GM18907 (cell line): ENCODE measurements around the gene CEP20.

Source experiments
- ATAC-seq: cut with Tn5 transposase; IDR thresholded peaks from one replicate; pipeline ENCODE4 v1.9.1; 2021; ENCODE audit warnings: mild to moderate bottlenecking, moderate library complexity; ENCODE audit not compliant: unreplicated experiment

The CEP20 gene

DNA sequence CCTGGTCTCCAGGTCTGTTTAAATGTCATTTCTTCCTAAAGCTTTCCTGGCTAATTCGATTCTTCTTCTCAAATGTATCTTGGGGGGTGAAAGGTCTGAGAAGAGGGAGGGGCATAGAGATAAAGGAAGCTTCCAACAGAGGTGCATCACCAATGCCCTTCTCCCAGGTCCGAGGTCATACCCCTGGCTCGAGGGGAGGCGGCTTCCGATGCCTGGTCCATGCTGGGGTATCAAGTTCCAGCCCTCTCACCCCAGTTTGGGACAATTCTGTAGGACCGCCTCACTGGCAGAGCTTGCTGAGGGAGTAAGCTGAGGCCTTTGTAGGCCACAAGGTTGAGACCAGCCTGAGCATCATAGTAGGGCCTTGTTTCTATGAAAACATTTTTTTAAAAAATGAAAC, 10.3 kb upstream of the CEP20 start:
- no peak for ATAC-seq

DNA sequence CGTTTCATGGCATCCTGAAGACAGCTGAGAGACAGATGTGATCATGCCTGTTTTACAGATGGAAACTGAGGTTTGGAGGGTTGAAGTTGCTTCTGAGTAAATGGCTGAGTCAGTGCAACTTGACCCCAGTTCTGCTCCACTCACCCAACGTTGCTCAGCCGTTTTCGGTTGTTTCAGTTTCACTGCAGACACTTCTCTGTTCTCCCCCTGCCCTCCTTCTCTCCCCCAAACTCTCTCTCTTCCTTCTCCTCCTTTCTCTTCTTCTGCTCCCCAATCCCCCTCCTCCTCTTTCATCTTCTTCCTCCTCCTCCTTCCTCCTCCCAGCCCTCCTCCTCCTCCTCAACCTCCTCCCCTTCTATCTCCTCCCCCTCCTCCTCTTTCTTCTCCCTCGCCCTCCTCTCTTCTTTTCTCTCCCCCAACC, 9.4 kb upstream of the CEP20 start:
- ATAC-seq = peak; percentile 55

DNA sequence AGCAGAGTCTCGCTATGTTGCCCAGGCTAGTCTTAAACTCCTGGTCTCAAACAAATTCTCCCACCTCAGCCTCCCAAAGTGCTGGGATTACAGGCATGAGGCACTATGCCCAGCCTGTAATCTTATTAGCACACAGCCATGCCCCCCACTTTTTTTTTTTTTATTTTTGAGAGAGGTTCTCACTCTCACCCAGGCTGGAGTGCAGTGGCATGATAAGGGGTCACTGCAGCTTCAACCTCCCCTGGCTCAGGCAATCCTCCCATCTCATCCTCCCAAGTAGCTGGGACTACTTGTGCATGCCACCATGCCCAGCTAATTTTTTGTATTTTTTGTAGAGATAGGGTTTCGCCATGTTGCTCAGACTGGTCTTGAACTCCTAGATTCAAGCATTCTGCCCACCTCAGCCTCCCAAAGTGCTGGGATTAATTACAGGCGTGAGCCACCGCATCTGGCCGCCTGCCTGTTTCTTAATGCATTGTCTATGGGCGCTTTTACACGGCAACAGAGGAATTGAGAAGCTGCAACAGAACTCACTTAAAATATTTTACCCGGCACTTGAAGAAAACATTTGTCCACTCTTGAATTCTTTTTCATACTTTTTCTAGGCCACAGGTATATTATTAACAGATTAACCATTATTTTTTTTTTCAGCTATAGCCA, 8.8 kb upstream of the CEP20 start:
- ATAC-seq = no peak

DNA sequence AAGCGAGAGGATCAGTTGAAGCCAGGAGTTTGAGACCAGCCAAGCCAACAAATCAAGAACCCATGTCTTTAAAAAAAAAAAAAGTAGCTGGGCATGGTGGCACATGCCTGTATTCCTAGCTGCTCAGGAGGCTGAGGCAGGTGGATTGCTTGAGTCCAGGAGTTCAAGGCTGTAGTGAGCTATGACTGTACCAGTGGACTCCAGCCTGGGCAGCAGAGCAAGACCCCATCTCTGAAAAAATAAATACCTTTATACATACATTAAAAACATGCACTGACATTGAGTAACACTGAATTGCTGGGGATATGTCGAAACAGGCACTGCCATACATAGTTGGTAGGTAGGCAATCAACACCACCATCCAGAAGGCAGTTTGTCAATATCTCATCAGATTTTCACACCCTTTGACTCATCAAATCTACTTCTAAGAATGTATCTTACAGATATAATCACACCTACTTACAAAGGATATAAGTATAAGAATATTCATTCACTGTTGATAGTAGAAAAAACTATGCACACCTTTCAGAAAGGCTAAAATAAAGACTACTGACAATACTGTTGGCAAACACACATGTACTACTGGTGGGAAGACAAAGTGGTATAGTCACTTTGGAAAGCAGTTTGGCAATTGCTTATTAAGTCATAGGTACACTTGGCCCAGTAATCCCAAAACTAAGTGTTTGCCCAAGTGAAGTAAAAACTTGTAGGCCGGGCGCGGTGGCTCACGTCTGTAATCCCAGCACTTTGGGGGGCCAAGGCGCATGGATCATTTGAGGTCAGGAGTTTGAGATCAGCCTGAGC, 6.4 kb upstream of the CEP20 start:
- ATAC-seq = no peak

DNA sequence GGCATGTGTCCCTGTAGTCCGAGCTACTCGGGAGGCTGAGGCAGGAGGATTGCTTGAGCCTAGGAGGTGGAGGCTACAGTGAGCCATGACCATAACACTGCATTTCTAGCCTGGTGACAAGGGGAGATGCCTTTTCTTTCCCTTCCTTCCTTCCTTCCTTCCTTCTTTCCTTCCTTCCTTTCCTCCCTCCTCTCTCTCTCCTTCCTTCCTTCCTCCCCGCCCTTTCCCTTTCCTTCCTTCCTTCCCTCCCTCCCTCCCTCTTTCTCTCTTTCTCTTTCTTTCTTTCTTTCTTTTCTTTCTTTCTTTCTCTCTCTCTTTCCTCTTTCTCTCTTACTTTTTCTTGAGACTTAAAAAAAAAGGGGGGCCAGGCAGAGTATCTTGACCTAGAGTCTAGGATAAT, 3.1 kb upstream of the CEP20 start:
- ATAC-seq = no peak

DNA sequence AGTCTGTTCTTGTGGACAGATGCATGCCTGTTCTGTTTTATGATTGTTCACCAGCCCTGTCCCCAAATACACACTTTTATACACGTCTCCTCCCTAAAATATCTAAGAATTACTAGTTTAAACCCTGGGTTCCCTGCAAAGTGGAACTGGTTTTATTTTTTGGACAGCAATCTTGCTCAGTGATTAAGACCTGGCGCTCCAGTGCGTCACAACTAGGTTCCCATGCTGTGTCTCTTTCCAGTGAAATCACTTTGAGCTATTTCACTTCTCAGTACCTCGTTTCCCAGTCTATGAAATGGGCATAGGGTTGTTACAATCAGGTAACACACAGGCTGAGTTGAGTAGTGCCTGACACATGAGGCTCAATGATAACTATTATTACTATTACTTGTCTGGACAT, 1.1 kb downstream of the CEP20 start:
- ATAC-seq = no peak

DNA sequence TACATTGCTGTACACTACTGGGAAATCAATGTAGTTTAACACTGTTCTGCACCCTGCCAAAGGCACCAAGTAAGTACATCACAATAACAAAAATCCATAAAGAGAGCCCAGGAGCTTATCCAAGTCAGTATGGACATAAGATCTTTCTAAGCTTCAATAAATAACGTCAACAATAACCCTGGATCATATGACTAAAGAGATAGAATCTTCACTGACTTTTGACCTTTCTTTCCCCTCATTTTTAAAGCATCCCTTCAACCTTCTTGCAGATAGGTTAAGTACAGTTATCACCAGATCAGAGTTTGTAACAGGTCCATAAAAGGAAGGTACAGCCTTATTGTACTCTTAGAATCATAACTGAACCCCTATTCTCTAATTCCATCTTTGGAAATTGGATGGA, 2.3 kb downstream of the CEP20 start:
- ATAC-seq = no peak

DNA sequence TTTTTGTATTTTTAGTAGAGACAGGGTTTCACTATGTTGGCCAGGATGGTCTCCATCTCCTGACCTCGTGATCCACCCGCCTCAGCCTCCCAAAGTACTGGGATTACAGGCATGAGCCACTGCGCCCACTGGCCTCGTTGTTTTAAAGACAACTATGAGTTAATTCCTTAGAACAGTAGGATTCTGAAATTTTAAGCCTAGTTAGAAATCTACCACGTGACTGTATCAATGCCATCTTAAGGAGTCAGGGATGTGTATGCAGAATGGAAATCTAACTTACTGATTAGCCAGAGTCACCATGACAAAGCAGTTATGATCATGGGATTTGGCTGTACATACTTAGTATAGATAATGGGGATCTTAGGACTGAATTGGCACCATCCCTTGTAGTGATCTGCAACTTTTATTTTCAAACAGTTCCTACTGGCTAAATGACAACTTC, 2.8 kb downstream of the CEP20 start:
- ATAC-seq = no peak

DNA sequence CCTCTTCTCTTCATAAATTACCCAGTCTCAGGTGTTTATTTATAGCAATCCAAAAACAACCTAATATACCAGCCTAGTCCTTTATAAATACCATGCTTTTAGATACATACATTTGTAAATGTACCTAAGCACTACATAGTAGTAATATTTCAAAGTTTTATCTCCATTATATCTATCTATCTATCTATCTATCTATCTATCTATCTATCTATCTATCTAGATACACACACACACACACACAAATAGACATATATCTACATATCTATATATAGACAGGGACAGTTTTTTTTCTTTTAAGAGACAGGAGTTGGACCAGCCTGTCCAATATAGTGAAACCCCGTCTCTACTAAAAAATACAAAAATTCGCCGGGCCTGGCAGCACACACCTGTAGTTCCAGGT, 5.8 kb downstream of the CEP20 start:
- ATAC-seq = no peak

DNA sequence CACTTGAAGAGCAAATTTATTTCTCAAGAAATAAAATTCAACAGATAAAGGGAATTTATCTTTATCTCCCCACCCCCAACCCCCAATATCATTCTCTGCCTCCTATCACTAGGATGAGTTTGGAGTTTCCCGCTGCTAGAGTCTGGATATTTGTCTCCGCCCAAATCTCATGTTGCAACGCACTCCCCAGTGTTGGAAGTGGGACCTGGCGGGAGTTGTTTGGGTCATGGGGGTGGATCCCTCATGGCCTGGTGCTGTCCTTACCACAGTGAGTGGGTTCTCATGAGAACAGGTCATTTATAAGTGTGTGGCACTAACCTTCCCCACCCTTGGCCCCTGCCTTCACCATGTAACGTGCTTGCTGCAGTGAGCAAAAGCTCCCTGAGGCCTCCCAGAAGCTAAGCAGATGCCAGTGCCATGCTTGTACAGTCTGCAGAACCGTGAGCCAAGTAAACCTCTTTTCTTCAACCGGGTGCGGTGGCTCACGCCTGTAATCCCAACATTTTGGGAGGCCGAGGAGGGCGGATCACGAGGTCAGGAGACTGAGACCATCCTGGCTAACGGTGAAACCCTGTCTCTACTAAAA, 6.5 kb downstream of the CEP20 start:
- no peak for ATAC-seq

DNA sequence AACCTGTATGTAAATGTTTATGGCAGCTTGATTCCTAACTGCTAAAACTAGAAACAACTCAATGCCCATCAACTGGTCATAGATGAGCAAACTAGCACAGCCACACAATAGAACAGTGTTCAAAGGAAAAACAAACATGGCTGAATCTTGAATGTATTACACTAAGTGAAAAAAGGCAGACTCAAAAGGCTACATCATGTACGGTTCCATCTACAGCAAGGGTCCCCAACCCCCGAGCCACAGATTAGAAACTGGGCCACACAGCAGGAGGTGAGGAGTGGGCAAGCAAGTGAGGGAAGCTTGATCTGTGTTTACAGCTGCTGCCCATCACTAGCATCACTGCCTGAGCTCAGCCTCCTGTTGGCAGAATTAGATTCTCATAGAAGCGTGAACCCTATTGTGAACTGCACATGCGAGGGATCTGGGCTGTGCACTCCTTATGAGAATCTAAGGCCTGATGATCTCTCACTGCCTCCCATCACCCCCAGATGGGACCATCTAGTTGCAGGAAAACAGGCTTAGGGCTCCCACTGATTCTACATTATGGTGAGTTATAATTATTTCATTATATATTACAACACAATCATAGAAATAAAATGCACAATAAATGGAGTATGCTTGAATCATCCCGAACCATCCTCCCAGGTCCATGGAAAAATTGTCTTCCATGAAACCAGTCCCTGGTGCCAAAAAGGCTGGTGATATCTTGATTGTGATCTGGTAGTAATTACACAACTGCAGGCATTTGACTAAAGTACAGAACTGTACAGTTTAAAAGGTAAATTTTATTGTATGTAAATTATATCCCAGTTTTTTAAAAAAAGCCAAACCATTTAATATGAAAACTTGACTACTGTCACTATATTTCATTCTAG, 7.7 kb downstream of the CEP20 start:
- no peak for ATAC-seq

DNA sequence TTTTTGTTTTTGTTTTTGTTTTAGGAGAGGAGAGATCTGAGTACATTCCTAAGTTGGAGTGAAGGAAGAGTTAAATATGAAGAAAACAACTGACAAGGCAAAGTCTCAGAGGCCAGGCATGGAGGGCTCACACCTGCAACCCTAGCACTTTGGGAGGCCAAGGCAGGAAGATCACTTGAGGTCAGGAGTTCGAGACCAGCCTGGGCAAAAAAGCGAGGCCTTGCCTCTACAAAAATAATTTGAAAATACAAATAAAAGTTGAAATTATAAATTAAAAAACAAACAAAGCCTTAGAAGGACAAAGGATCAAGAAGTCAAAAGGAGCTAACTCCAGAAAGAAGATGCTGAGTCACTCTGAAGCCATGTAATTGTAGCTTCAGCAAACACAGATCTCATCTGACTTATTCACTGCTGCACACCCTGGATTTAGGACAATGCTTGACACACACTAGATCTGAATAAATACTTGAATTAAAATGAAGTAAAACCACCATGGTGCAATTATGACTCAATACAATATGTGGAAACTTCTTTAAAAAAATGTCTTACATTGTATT, 9.1 kb downstream of the CEP20 start:
- no peak for ATAC-seq

DNA sequence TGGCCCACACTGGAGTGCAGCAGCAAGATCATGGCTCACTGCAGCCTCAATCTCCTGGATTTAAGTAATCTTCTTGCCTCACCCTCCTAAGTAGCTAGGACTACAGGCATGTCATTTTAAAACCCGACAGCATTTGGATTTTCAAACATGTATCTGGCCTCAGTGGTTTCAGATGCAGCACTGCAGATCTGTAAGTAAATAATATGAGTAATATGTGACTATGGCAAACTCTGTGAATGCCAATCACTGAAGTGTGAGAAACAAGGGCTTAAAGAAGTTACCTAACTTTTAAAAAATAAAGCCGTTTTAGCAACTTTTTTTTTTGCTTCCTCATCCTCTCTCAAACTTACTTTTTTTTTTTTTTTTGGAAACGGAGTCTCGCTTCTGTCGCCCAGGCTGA, 11.9 kb downstream of the CEP20 start:
- ATAC-seq = no peak

DNA sequence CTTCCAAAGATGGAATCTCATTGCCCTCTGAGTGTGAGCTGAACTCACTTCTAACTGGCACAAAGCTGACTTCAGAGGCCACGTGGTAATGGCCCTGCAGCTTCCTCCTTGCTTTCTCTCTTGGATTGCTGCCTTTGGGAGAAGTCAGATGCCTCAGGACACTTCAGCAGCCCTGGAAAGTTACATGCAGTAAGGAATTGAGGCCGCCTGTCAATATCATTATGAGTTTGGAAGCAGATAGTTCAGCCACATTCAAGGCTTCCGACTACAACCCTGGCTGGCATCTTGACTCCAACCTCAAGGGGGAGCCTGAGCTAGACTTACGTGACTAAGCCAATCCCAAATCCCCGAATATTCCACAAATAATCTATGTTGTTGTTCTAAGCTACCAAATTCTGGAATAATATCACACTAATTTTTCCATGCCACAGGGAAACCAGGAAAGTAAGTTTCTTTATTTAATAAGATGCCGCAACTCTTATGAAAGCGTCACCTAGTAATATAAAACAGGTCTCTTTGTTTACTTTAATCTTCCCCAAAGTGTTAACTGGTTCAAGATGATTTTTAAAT, 13.6 kb downstream of the CEP20 start:
- no peak for ATAC-seq

DNA sequence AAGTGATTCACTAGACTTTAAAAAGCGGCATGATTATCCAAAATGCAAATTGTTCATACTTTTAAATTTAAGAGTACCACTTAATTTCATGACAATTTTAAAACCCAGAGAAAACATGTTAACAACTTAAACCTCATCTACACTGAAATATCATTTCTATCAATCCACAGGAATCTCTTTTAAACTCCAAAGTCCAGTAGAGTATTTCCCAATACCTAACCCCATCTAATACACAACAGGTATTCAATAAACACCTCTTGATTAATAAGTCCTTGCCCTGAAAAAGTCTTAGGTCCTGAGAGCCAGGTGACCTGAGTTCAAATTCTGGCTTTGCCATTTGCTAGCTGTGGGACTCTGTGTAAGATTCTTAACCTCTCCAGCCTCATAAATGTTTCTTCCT, 14.7 kb downstream of the CEP20 start:
- ATAC-seq = no peak

DNA sequence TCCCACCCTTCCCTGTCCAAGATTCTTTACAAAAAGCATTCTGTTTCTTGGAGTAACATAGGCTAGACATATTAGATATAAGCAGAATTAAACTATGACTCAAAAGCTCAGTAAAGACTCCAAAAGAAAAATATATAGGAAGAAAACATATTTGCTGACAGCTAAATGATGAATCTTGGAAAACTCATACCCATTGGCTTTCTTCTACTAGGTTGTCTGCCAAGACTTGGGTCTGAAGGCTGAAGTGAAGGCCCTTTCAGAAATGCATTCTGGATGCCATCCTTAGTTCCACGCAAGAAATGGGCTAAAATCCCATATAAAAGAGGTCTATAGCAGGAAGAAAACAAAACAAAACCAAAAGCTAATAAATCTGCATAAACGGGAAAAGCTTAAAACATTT, 15.1 kb downstream of the CEP20 start:
- ATAC-seq = no peak

DNA sequence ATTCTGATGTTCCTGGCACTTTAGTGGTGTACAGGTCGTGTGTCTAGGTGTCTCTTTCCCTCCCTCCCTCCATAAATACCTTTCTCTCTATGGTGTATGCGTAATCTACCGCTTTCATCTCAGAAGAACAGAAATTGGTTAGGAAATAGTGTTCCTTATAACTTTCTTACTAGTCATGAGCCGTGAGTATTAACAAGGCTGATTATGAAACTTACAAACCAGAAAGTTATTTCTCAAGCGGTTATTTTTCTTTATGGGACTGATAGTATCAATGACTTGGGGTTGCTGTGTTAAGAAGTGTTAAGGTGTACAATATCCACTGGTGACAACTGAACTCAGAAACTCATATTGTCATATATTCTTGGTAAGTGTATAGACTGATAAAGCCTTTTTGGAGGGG, 18.4 kb downstream of the CEP20 start:
- ATAC-seq = no peak

DNA sequence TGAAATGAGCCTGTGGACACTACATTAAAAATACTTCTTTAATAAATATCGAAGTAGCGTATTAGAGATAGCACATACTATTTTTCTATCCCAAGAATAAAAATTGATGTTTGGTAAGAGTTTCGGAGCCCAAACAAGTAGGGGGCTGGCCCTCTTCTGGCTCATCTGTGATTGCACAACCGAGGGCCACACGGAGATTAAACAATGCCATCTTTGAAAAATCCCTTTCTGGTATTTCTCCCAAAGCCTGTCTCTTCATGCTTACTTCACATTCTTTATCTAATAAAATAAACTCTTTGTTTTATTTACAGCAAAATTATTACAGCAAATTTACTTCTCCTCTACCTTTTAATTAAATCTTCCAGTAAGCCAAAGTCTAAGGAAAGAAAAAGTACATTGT, 22.0 kb downstream of the CEP20 start:
- no peak for ATAC-seq

DNA sequence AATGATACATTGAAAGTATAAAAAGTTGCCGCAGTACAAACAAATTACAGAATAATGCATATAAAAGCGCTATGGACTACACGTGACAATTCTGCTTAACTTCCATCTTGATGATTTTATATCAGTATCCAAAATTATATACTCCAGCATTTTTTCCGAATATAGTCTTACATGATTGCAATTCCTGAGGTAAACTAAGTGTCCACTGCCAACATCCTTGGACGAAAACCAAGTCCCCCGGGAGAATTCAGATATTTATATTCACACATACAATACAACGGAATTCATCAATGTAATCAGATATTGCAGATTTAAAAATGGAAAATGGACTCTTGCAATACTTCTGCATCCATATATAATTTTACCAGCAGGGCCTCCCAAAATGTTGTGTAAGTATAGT, 22.7 kb downstream of the CEP20 start:
- ATAC-seq = no peak

DNA sequence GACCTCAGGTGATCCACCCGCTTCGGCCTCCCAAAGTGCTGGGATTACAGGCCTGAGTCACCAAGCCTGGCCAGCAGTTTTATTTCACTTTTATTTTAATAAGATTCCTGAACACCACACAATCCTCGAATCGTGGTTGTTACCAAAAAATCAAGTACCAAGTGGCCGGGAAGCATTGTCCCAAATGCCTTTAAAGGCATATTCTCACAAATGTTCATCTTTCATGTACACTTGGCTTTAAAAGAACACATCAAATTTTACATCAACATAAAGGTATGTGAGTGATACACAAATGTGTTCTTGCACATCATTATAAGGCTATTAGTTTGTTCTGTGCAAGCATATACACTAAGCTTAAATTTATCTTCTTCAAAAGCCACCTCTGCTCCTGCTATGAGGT, 23.5 kb downstream of the CEP20 start:
- ATAC-seq = no peak

DNA sequence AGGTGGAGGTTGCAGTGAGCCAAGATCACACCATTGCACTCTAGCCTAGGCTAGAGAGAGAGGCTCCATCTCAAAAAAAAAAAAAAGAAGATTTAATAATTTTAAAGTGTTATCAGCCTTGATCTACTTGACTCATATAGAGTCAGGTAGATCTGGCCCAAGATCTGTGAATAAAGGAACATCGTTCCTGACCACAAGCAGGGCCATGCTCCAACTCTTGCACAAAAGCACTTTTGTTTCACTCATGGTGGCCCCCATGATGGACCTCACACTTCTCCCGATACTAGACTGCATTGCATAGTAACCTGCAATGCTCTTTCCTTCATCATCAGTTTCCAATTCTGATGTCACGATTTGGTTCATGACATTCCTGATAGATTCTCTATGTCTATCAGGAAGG, 26.4 kb downstream of the CEP20 start:
- no peak for ATAC-seq
